CD4-positive, alpha-beta T cell (primary cell): ENCODE measurements around the gene SCUBE1. TPM values are rescaled to one million over a fixed set of nuclear protein-coding genes. Genes with fewer than 3 reads are reported as not detected.
A peak's percentile ranks its signal among the peaks of the same experiment; 100 is the strongest.

Source experiments
- ATAC-seq: fragments of 200-7000 bp; cut with Tn5 transposase; one replicate; pipeline ENCODE4 v1.10.0; 2022; ENCODE audit warnings: mild to moderate bottlenecking; ENCODE audit not compliant: poor library complexity
- CTCF ChIA-PET: fragments of 350-600 bp; sonication (Branson Sonifier 250); formaldehyde crosslinking; loops from one replicate; lab custom pipeline; 2021; ENCODE audit warnings: antibody characterized with exemption, inconsistent platforms; lab: Charles Lee
- POLR2A ChIA-PET: fragments of 350-600 bp; sonication (Branson Sonifier 250); formaldehyde crosslinking; loops from one replicate; lab custom pipeline; 2021; ENCODE audit warnings: antibody characterized with exemption, inconsistent platforms; lab: Charles Lee
- DNase-seq, 14 experiments: peaks; one replicate each; pipeline ENCODE4 v3.0.0-alpha.2; 2013 to 2020; ENCODE audit warnings: mixed read lengths in 2 of 14
- H3K27ac ChIP-seq, 2 donors: one replicate each; pipeline versions ENCODE4 v1.5.1 to v1.7.0; 2013; ENCODE audit warnings: low read length in 2 of 2, low read depth in 1 of 2, mild to moderate bottlenecking in 1 of 2
- H3K27me3 ChIP-seq, 2 experiments: 1 replicate in 1 of 2; 2 replicates in 1 of 2; pipeline versions ENCODE4 v1.6.1 to v1.7.0; 2013; ENCODE audit warnings: low read length in 2 of 2, control low read depth in 1 of 2, mild to moderate bottlenecking in 1 of 2, moderate library complexity in 1 of 2; ENCODE audit not compliant: insufficient read depth in 2 of 2, control insufficient read depth in 1 of 2
- H3K36me3 ChIP-seq: one replicate; pipeline ENCODE4 v1.6.1; 2013; ENCODE audit warnings: low read length, control low read depth; ENCODE audit not compliant: insufficient read depth
- H3K4me1 ChIP-seq: one replicate; pipeline ENCODE4 v1.6.1; 2013; ENCODE audit warnings: low read length, control low read depth; ENCODE audit not compliant: insufficient read depth
- H3K4me3 ChIP-seq: one replicate; pipeline ENCODE4 v1.5.1; 2013; ENCODE audit warnings: mild to moderate bottlenecking, low read length, moderate library complexity
- H3K9me3 ChIP-seq, 2 experiments: 1 replicate in 1 of 2; 2 replicates in 1 of 2; pipeline versions ENCODE4 v1.6.1 to v1.7.0; 2013; ENCODE audit warnings: low read length in 2 of 2, mild to moderate bottlenecking in 2 of 2, control low read depth in 1 of 2, moderate library complexity in 1 of 2; ENCODE audit not compliant: control insufficient read depth in 1 of 2, insufficient read depth in 1 of 2
- H3K27ac Mint-ChIP-seq: one replicate; pipeline ENCODE4 v1.8.0; 2020; ENCODE audit warnings: mixed read lengths
- H3K27me3 Mint-ChIP-seq: one replicate; pipeline ENCODE4 v1.8.0; 2021; ENCODE audit warnings: mixed read lengths
- H3K36me3 Mint-ChIP-seq: one replicate; pipeline ENCODE4 v1.8.0; 2021; ENCODE audit warnings: low read depth, mixed read lengths
- H3K4me1 Mint-ChIP-seq: one replicate; pipeline ENCODE4 v1.8.0; 2021; ENCODE audit warnings: low read depth, mixed read lengths
- H3K4me3 Mint-ChIP-seq: one replicate; pipeline ENCODE4 v1.8.0; 2020; ENCODE audit warnings: mild to moderate bottlenecking, mixed read lengths
- H3K9me3 Mint-ChIP-seq: one replicate; pipeline ENCODE4 v1.8.0; 2020; ENCODE audit warnings: mixed read lengths
- intact Hi-C, 2 experiments: fragments of 100-400 bp; cut with DNase I in 1 of 2; cut with micrococcal nuclease in 1 of 2; formaldehyde crosslinking; loops; one replicate each; pipeline versions ENCODE4 v1.15.1 to v1.9.0; 2023 to 2025; cut with DNase I, micrococcal nuclease
- total RNA-seq, 174 experiments: library from RNA in 2 of 174; stranded (reverse) in 2 of 174; gene quantifications; one replicate each; pipeline ENCODE4 v1.2.3 and lab custom pipeline; 2021 to 2026
- TF ChIP-seq, protein P1 (sequence below): fragments of 200-600 bp; IDR thresholded peaks from one replicate; pipeline ENCODE4 v1.8.0; 2022; ENCODE audit warnings: antibody characterized with exemption, mild to moderate bottlenecking

SCUBE1 gene
- total RNA-seq, 2 experiments from 2014 or later = not detected

DNA sequence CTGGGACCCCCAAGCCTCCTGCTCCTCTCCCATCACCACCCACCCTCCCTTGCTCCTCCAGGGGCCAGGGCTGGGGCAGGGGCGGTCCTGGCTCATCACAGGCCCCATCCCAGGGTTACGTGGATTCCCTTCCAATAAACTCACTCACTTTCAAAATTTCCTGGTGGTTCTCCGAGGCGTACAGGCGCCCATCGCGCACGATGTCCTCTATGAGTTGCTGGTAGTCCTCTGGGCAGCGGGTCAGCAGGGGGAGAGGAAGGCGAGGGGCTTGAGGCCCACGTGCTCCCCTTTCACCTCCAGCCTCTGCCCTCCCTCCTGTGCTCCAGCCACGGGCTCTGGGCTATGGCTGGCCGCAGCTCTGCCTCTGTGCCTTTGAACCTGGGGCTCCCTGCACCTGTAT lies 135.8 kb downstream of the SCUBE1 start:
- Histone ChIP-seq H3K36me3 (no peaks in the 10 kb centered on the region), H3K4me1 (peaks cover 23% of the 10 kb centered on the region), H3K27ac (no peak overlapping the region), H3K4me3 (no peak overlapping the region), H3K27me3 (no peaks in the 10 kb centered on the region), H3K9me3 (no peaks in the 10 kb centered on the region)
- TF ChIP-seq, protein P1, sequence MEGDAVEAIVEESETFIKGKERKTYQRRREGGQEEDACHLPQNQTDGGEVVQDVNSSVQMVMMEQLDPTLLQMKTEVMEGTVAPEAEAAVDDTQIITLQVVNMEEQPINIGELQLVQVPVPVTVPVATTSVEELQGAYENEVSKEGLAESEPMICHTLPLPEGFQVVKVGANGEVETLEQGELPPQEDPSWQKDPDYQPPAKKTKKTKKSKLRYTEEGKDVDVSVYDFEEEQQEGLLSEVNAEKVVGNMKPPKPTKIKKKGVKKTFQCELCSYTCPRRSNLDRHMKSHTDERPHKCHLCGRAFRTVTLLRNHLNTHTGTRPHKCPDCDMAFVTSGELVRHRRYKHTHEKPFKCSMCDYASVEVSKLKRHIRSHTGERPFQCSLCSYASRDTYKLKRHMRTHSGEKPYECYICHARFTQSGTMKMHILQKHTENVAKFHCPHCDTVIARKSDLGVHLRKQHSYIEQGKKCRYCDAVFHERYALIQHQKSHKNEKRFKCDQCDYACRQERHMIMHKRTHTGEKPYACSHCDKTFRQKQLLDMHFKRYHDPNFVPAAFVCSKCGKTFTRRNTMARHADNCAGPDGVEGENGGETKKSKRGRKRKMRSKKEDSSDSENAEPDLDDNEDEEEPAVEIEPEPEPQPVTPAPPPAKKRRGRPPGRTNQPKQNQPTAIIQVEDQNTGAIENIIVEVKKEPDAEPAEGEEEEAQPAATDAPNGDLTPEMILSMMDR = no peak
- Mint-ChIP-seq H3K4me3 (no peak overlapping the region), H3K27ac (no peak overlapping the region), H3K9me3 (no peaks in the 10 kb centered on the region), H3K4me1 (peaks cover 8% of the 10 kb centered on the region), H3K36me3 (no peaks in the 10 kb centered on the region), H3K27me3 (no peaks in the 10 kb centered on the region)
- POLR2A ChIA-PET = no interaction called here
- CTCF ChIA-PET = no interaction called here
- no peak for DNase-seq
- ATAC-seq = no peak
- intact Hi-C loops = no loop called here

DNA sequence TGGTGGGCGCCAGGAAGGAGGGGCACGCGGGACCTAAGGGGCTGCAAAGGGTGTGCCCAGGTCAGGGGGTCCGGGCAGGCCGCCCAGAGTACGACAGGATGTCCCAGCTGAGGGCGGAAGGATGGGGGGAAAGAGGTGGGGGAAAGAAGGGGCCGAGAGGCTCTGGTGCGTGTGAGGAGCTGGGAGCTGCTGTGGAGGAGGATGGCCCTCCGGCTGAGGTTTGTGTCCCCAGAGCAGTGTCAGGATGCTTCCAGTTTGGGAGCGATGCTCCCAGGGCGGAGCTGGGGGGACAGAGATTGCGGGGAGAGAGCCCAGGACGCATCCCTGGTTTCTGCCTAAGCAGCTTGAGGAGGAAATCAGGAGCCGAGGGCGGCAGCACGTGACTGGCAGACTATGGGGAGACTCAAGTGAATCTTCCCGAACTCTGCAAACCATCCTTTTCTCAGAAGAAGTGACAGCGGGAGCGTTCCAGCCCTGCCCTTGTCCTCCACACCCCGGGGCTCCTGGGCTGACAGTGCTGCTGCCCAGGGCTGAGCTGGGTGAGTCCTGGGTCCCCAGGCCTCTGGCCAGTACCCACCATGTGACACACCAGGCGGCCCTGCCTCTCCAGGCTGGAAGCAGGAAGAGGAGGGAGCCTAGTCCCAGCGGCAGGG lies 136.5 kb downstream of the SCUBE1 start:
- ATAC-seq (no peak), DNase-seq (no peak)
- Histone ChIP-seq H3K9me3 (no peaks in the 10 kb centered on the region), H3K27ac (no peak overlapping the region), H3K4me3 (no peak overlapping the region), H3K27me3 (no peaks in the 10 kb centered on the region), H3K36me3 (no peaks in the 10 kb centered on the region), H3K4me1 (peaks cover 23% of the 10 kb centered on the region)
- no peaks in the 10 kb centered on the region for H3K36me3 Mint-ChIP-seq
- no peak overlapping the region for H3K4me3 Mint-ChIP-seq
- intact Hi-C loops = no loop called here
- CTCF ChIA-PET = no interaction called here
- H3K9me3 Mint-ChIP-seq = no peaks in the 10 kb centered on the region
- H3K4me1 Mint-ChIP-seq = peaks cover 8% of the 10 kb centered on the region
- H3K27ac Mint-ChIP-seq = peak overlapping the region; percentile 47
- TF ChIP-seq, protein P1 = no peak
- H3K27me3 Mint-ChIP-seq = no peaks in the 10 kb centered on the region
- POLR2A ChIA-PET = no interaction called here

DNA sequence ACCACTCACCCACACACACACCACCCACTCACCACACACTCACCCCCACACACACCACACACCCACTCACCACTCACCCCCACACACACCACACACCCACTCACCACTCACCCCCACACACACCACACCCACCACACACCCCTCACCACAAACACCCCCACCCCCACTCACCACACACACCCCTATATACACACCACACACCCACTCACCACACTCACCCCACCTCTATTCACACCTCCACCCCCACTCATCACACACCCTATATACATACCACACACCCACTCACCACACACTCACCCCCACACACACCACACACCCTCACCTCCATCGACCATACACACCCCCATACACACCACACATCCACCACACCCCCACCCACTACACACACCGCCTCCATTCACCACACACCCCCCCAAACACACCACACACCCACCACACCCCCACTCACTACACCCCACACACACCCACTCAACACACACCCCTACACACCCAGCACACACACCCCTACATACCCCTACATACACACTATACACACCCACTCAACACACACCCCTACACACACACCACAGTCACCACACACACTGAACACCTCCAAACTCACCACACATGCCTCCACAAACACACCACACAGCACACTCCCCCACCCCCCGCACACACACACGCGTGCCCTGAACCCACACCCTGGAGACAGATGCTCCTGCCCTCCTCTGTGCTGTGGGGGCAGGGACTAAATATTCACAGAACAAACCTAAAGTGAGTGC lies 137.2 kb downstream of the SCUBE1 start:
- Mint-ChIP-seq H3K4me3 (no peak overlapping the region), H3K27me3 (no peaks in the 10 kb centered on the region), H3K9me3 (no peaks in the 10 kb centered on the region), H3K27ac (peak overlapping the region; percentile 47), H3K4me1 (peaks cover 8% of the 10 kb centered on the region), H3K36me3 (no peaks in the 10 kb centered on the region)
- DNase-seq (peak in 2 of 14 experiments; percentile 14 to 45), ATAC-seq (peak; percentile 32)
- intact Hi-C loops = no loop called here
- Histone ChIP-seq H3K36me3 (no peaks in the 10 kb centered on the region), H3K9me3 (no peaks in the 10 kb centered on the region), H3K4me1 (peaks cover 23% of the 10 kb centered on the region), H3K27ac (peak overlapping the region in 1 of 2 donors; percentile 21), H3K4me3 (no peak overlapping the region), H3K27me3 (no peaks in the 10 kb centered on the region)
- TF ChIP-seq, protein P1 = no peak
- ChIA-PET POLR2A (no interaction called here), CTCF (no interaction called here)
